CD14-positive monocyte (primary cell): Measurements from ENCODE around the gene FNDC3B. TPM values are rescaled to one million over a fixed set of nuclear protein-coding genes. Genes with fewer than 3 reads are reported as not detected.

Experiments
- DNase-seq, 3 donors: peaks; one replicate each; pipeline ENCODE4 v3.0.0-alpha.2; 2011 to 2022
- H2AFZ ChIP-seq: 2 replicates; pipeline ENCODE4 v1.6.0; 2012; ENCODE audit warnings: mild to moderate bottlenecking, low read depth, low read length, inconsistent platforms; ENCODE audit not compliant: insufficient read depth, poor library complexity, severe bottlenecking
- H3K27ac ChIP-seq, 2 donors: 1 replicate in 1 of 2; 2 replicates in 1 of 2; pipeline ENCODE4 v1.5.1; 2012 to 2013; ENCODE audit warnings: low read length in 2 of 2, control low read depth in 1 of 2, inconsistent platforms in 1 of 2, low read depth in 1 of 2, mild to moderate bottlenecking in 1 of 2
- H3K27me3 ChIP-seq, 2 donors: one replicate each; pipeline versions ENCODE4 v1.6.0 to v1.6.1; 2011 to 2013; ENCODE audit warnings: low read length in 2 of 2; ENCODE audit not compliant: control insufficient read depth in 2 of 2, insufficient read depth in 2 of 2
- H3K36me3 ChIP-seq, 2 donors: replicated peaks in 1 of 2; 1 replicate in 1 of 2; 2 replicates in 1 of 2; pipeline versions ENCODE4 v1.5.1 to v1.6.1; 2012 to 2013; ENCODE audit warnings: low read length in 2 of 2, control low read depth in 1 of 2, inconsistent platforms in 1 of 2, mild to moderate bottlenecking in 1 of 2; ENCODE audit not compliant: insufficient read depth in 2 of 2, control insufficient read depth in 1 of 2
- H3K4me1 ChIP-seq, 2 donors: 1 replicate in 1 of 2; 2 replicates in 1 of 2; pipeline versions ENCODE4 v1.5.1 to v1.6.1; 2012 to 2013; ENCODE audit warnings: low read length in 2 of 2, control low read depth in 1 of 2, inconsistent platforms in 1 of 2, mild to moderate bottlenecking in 1 of 2, moderate library complexity in 1 of 2; ENCODE audit not compliant: insufficient read depth in 2 of 2, control insufficient read depth in 1 of 2
- H3K4me2 ChIP-seq: replicated peaks from 2 replicates; pipeline ENCODE3; 2012; ENCODE audit warnings: low read length, moderate library complexity, mild to moderate bottlenecking; ENCODE audit not compliant: poor library complexity, severe bottlenecking; ENCODE audit errors: extremely low read depth
- H3K4me3 ChIP-seq, 3 experiments: fragments of 200-600 bp in 1 of 3; sonication (generic) in 1 of 3; replicated peaks in 1 of 3; 1 replicate in 2 of 3; 2 replicates in 1 of 3; pipeline ENCODE4 v1.5.1; 2011 to 2013; ENCODE audit warnings: low read length in 3 of 3, mild to moderate bottlenecking in 3 of 3, control low read depth in 2 of 3, low read depth in 2 of 3, inconsistent platforms in 1 of 3, moderate library complexity in 1 of 3
- H3K79me2 ChIP-seq: 2 replicates; pipeline ENCODE4 v1.6.0; 2012; ENCODE audit warnings: mild to moderate bottlenecking, control low read depth, inconsistent platforms, low read length, moderate library complexity; ENCODE audit not compliant: insufficient read depth
- H3K9ac ChIP-seq: 2 replicates; pipeline ENCODE4 v1.6.0; 2017; ENCODE audit warnings: low read length, mild to moderate bottlenecking; ENCODE audit not compliant: insufficient read depth, poor library complexity, severe bottlenecking
- H3K9me3 ChIP-seq, 2 donors: replicated peaks in 1 of 2; 1 replicate in 1 of 2; 2 replicates in 1 of 2; pipeline versions ENCODE4 v1.5.1 to v1.6.1; 2012 to 2013; ENCODE audit warnings: low read length in 2 of 2, control low read depth in 1 of 2; ENCODE audit not compliant: control insufficient read depth in 1 of 2, insufficient read depth in 1 of 2
- H4K20me1 ChIP-seq: 2 replicates; pipeline ENCODE4 v1.6.0; 2012; ENCODE audit warnings: mild to moderate bottlenecking, low read length, control low read depth, moderate library complexity; ENCODE audit not compliant: insufficient read depth
- H3K27ac Mint-ChIP-seq, 7 donors: one replicate each; pipeline ENCODE4 v1.8.0; 2020; ENCODE audit warnings: mild to moderate bottlenecking in 7 of 7, mixed read lengths in 7 of 7, moderate library complexity in 6 of 7, inconsistent platforms in 2 of 7
- H3K27me3 Mint-ChIP-seq, 3 donors: one replicate each; pipeline ENCODE4 v1.8.0; 2021 to 2022; ENCODE audit warnings: low read depth in 3 of 3, mild to moderate bottlenecking in 3 of 3, mixed read lengths in 3 of 3, moderate library complexity in 3 of 3, inconsistent platforms in 1 of 3
- H3K36me3 Mint-ChIP-seq, 2 donors: one replicate each; pipeline ENCODE4 v1.8.0; 2020; ENCODE audit warnings: mixed read lengths in 2 of 2, inconsistent platforms in 1 of 2, mild to moderate bottlenecking in 1 of 2
- H3K4me1 Mint-ChIP-seq: one replicate; pipeline ENCODE4 v1.8.0; 2020; ENCODE audit warnings: mild to moderate bottlenecking, mixed read lengths
- H3K4me3 Mint-ChIP-seq, 2 donors: one replicate each; pipeline ENCODE4 v1.8.0; 2020; ENCODE audit warnings: mild to moderate bottlenecking in 2 of 2, mixed read lengths in 2 of 2, moderate library complexity in 1 of 2
- H3K9me3 Mint-ChIP-seq, 7 donors: one replicate each; pipeline ENCODE4 v1.8.0; 2020 to 2022; ENCODE audit warnings: mixed read lengths in 7 of 7, mild to moderate bottlenecking in 6 of 7, moderate library complexity in 6 of 7, inconsistent platforms in 2 of 7
- WGBS: methylation state at CpG from one replicate; pipeline ENCODE4 v1.1.5; 2013; ENCODE audit warnings: missing lambda C conversion rate; ENCODE audit not compliant: insufficient coverage; 5-methylcytosine and 5-hydroxymethylcytosine counted together
- intact Hi-C, 2 donors: fragments of 100-400 bp; cut with micrococcal nuclease; formaldehyde crosslinking; loops; one replicate each; pipeline versions ENCODE4 v1.15.0 to v1.15.1; 2023
- polyA plus RNA-seq, 3 donors: library from polyadenylated mRNA; depleted of rRNA in 1 of 3; unstranded in 2 of 3; stranded (reverse) in 1 of 3; fragments of 300-500 nt in 2 of 3; fragments of >200 nt in 1 of 3; fragmentation: Illumina TruSeq in 2 of 3; gene quantifications; 1 replicate in 2 of 3; 2 replicates in 1 of 3; pipeline ENCODE4 v1.2.3, GENCODE V29; 2012 to 2021
- TF ChIP-seq, protein P1 (sequence below): fragments of 200-600 bp; IDR thresholded peaks from one replicate; pipeline ENCODE4 v1.8.0; 2022; ENCODE audit warnings: antibody characterized with exemption, mild to moderate bottlenecking

The FNDC3B gene
- polyA plus RNA-seq, 3 donors, result 19.6 to 36.1 (median 25.7) TPM

GRCh38 chr3:172201870-172202236, 162.5 kb downstream of the FNDC3B start:
- Histone ChIP-seq H3K4me2 (peak overlapping the region; percentile 15), H3K27ac (peak overlapping the region in 1 of 2 donors; percentile 73), H3K27me3 (no peaks in the 10 kb centered on the region), H3K9ac (no peak overlapping the region), H3K9me3 (no peaks in the 10 kb centered on the region), H3K4me1 (peaks cover 17 to 26% of the 10 kb centered on the region in 2 donors), H3K36me3 (peaks cover 0 to 2% of the 10 kb centered on the region in 2 donors), H2AFZ (peak overlapping the region; percentile 1), H3K4me3 (no peak overlapping the region), H3K79me2 (peaks cover 98% of the 10 kb centered on the region), H4K20me1 (peaks cover 73% of the 10 kb centered on the region)
- Mint-ChIP-seq H3K27me3 (no peaks in the 10 kb centered on the region), H3K4me3 (no peak overlapping the region), H3K27ac (peak overlapping the region; percentile 8 to 89 (median 74)), H3K9me3 (peaks cover 0 to 4% (median 0%) of the 10 kb centered on the region in 7 donors), H3K4me1 (peaks cover 38% of the 10 kb centered on the region), H3K36me3 (peaks cover 16 to 25% of the 10 kb centered on the region in 2 donors)
- TF ChIP-seq, protein P1, sequence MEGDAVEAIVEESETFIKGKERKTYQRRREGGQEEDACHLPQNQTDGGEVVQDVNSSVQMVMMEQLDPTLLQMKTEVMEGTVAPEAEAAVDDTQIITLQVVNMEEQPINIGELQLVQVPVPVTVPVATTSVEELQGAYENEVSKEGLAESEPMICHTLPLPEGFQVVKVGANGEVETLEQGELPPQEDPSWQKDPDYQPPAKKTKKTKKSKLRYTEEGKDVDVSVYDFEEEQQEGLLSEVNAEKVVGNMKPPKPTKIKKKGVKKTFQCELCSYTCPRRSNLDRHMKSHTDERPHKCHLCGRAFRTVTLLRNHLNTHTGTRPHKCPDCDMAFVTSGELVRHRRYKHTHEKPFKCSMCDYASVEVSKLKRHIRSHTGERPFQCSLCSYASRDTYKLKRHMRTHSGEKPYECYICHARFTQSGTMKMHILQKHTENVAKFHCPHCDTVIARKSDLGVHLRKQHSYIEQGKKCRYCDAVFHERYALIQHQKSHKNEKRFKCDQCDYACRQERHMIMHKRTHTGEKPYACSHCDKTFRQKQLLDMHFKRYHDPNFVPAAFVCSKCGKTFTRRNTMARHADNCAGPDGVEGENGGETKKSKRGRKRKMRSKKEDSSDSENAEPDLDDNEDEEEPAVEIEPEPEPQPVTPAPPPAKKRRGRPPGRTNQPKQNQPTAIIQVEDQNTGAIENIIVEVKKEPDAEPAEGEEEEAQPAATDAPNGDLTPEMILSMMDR, result no peak
- DNase-seq, result peak; percentile 35 to 80 (median 63)
- intact Hi-C loops, result no loop called here
- WGBS, result 0% methylated on average over 1 of the region's 3 CpGs

DNA sequence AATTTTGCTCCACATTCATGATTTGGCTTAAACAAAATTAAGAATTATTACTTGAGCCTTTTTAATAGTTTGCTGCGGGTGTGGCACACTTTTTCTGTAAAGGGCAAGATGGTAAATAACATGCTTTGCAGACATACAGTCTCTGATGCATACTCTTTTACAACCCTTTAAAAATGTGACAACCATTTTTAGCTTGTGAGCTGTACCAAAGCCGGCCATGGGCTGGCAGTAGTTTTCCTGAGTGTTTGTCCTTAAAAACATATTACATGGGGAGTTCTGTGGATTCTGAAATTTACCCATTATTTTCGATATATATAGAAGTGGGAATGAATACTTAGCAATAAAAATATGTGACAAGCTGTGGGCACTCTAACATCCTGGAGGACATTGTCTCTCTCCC, 163.4 kb downstream of the FNDC3B start:
- DNase-seq, result no peak
- Mint-ChIP-seq H3K27ac (peak overlapping the region in 4 of 7 donors; percentile 3 to 63 (median 42)), H3K27me3 (no peaks in the 10 kb centered on the region), H3K4me1 (peaks cover 40% of the 10 kb centered on the region), H3K36me3 (peaks cover 20 to 25% of the 10 kb centered on the region in 2 donors), H3K9me3 (peaks cover 0 to 4% (median 0%) of the 10 kb centered on the region in 7 donors), H3K4me3 (no peak overlapping the region)
- Histone ChIP-seq H3K36me3 (peaks cover 0 to 2% of the 10 kb centered on the region in 2 donors), H3K27ac (peak overlapping the region in 1 of 2 donors; percentile 73), H4K20me1 (peaks cover 75% of the 10 kb centered on the region), H3K9ac (no peak overlapping the region), H3K79me2 (peaks cover 100% of the 10 kb centered on the region), H2AFZ (no peak overlapping the region), H3K4me1 (peaks cover 17 to 26% of the 10 kb centered on the region in 2 donors), H3K4me3 (no peak overlapping the region), H3K4me2 (no peak overlapping the region), H3K27me3 (no peaks in the 10 kb centered on the region), H3K9me3 (no peaks in the 10 kb centered on the region)
- no CpG with 5 or more reads among the region's 3 CpGs for WGBS
- intact Hi-C loops, result no loop called here
- TF ChIP-seq, protein P1, result no peak
